Tibial nerve (tissue), 4 donors: ENCODE results near the gene BET1L. TPM values are rescaled to one million over a fixed set of nuclear protein-coding genes. Genes with fewer than 3 reads are reported as not detected.

Source experiments
- DNase-seq, 2 donors: peaks; one replicate each; pipeline ENCODE4 v3.0.0-alpha.2; 2019; ENCODE audit warnings: low spot score in 2 of 2
- H3K27ac ChIP-seq, 4 donors: fragments of 200-600 bp; sonication (generic) in 3 of 4; one replicate each; pipeline ENCODE4 v1.5.1; 2017 to 2019; ENCODE audit warnings: mild to moderate bottlenecking in 1 of 4
- H3K27me3 ChIP-seq, 2 donors: fragments of 200-600 bp; sonication (generic) in 1 of 2; one replicate each; pipeline versions ENCODE4 v1.5.1 to v1.6.0; 2017 to 2019
- H3K36me3 ChIP-seq, 3 donors: fragments of 200-600 bp; sonication (generic); one replicate each; pipeline ENCODE4 v1.5.1; 2018 to 2019
- H3K4me1 ChIP-seq, 4 donors: fragments of 200-600 bp; sonication (generic) in 3 of 4; one replicate each; pipeline ENCODE4 v1.5.1; 2017 to 2019
- H3K4me3 ChIP-seq, 4 donors: fragments of 200-600 bp; sonication (generic) in 3 of 4; one replicate each; pipeline ENCODE4 v1.5.1; 2017 to 2019; ENCODE audit warnings: mild to moderate bottlenecking in 1 of 4, moderate library complexity in 1 of 4
- H3K9me3 ChIP-seq, 4 donors: fragments of 200-600 bp; sonication (generic) in 3 of 4; one replicate each; pipeline ENCODE4 v1.5.1; 2017 to 2019
- CTCF ChIP-seq, 5 experiments: fragments of 200-600 bp in 3 of 5; fragments of 450-650 bp in 2 of 5; sonication (generic) in 3 of 5; IDR thresholded peaks; one replicate each; pipeline ENCODE4 v1.5.1; 2016 to 2019; ENCODE audit warnings: antibody characterized with exemption in 5 of 5, mild to moderate bottlenecking in 3 of 5, moderate library complexity in 2 of 5
- EP300 ChIP-seq, 2 donors: sonication (generic); formaldehyde crosslinking; IDR thresholded peaks; one replicate each; pipeline ENCODE4 v1.6.1; 2017; ENCODE audit warnings: antibody characterized with exemption in 2 of 2, mild to moderate bottlenecking in 1 of 2
- POLR2A ChIP-seq, 2 donors: fragments of 450-650 bp; IDR thresholded peaks; one replicate each; pipeline ENCODE4 v1.6.1; 2017; ENCODE audit warnings: antibody characterized with exemption in 2 of 2, mild to moderate bottlenecking in 2 of 2, moderate library complexity in 2 of 2
- WGBS, 2 donors: methylation state at CpG; one replicate each; pipeline ENCODE4 v1.1.5; 2018; 5-methylcytosine and 5-hydroxymethylcytosine counted together
- total RNA-seq, 4 donors: library from RNA; depleted of rRNA; stranded (reverse); fragments of >200 nt; gene quantifications; one replicate each; pipeline ENCODE4 v1.1.0, GENCODE V29; 2016

BET1L gene
- total RNA-seq, 4 donors from 2014 or later, result 30.9 to 43.9 (median 38.7) TPM

- H3K9me3 ChIP-seq, result no peaks in the 10 kb centered on the region
- H3K4me1 ChIP-seq, result peaks cover 0 to 24% (median 10%) of the 10 kb centered on the region in 4 donors
- TF ChIP-seq CTCF (IDR thresholded peaks at IDR 0.05) (no peak), EP300 (IDR thresholded peaks at IDR 0.05) (no peak), POLR2A (IDR thresholded peaks at IDR 0.05) (no peak)
- peaks cover 0 to 25% (median 0%) of the 10 kb centered on the region in 3 donors for H3K36me3 ChIP-seq
- no peak overlapping the region for H3K27ac ChIP-seq
- DNase-seq, result no peak
- WGBS, 2 donors, result 81 to 84% methylated on average over 20 of the region's 20 CpGs
- no peaks in the 10 kb centered on the region for H3K27me3 ChIP-seq
- H3K4me3 ChIP-seq, result no peak overlapping the region
Observed at GRCh38 chr11:232783-233565, 25.8 kb upstream of the BET1L start.

GRCh38 chr11:230431-230830 is 23.2 kb upstream of the BET1L start:
- WGBS, 2 donors, result 93 to 95% methylated on average over 10 of the region's 10 CpGs
- TF ChIP-seq CTCF (IDR thresholded peaks at IDR 0.05), result no peak
- TF ChIP-seq EP300 (IDR thresholded peaks at IDR 0.05), result no peak
- no peak overlapping the region for H3K27ac ChIP-seq
- H3K36me3 ChIP-seq, result peaks cover 0 to 25% (median 0%) of the 10 kb centered on the region in 3 donors
- no peak for DNase-seq
- H3K4me1 ChIP-seq, result peaks cover 0 to 13% (median 3%) of the 10 kb centered on the region in 4 donors
- no peaks in the 10 kb centered on the region for H3K9me3 ChIP-seq
- no peak overlapping the region for H3K4me3 ChIP-seq
- H3K27me3 ChIP-seq, result no peaks in the 10 kb centered on the region

- no peak for TF ChIP-seq CTCF (IDR thresholded peaks at IDR 0.05)
- Histone ChIP-seq H3K4me3 (no peak overlapping the region), H3K9me3 (no peaks in the 10 kb centered on the region), H3K36me3 (peaks cover 0 to 37% (median 3%) of the 10 kb centered on the region in 3 donors), H3K4me1 (no peaks in the 10 kb centered on the region), H3K27me3 (no peaks in the 10 kb centered on the region), H3K27ac (no peak overlapping the region)
- no peak for DNase-seq
- 76 to 80% methylated on average over 6 of the region's 6 CpGs for WGBS, 2 donors
Observed at GRCh38 chr11:227824-228379, 20.7 kb upstream of the BET1L start.

- TF ChIP-seq EP300 (IDR thresholded peaks at IDR 0.05), result no peak
- no peaks in the 10 kb centered on the region for H3K4me1 ChIP-seq
- WGBS, 2 donors, result 87 to 90% methylated on average over 10 of the region's 10 CpGs
- H3K4me3 ChIP-seq, result no peak overlapping the region
- DNase-seq, result no peak
- H3K9me3 ChIP-seq, result no peaks in the 10 kb centered on the region
- H3K27me3 ChIP-seq, result no peaks in the 10 kb centered on the region
- peaks cover 0 to 40% (median 3%) of the 10 kb centered on the region in 3 donors for H3K36me3 ChIP-seq
- no peak overlapping the region for H3K27ac ChIP-seq
Observed at GRCh38 chr11:225734-226453, 18.7 kb upstream of the BET1L start.

GRCh38 chr11:224424-224823 is 17.2 kb upstream of the BET1L start:
- Histone ChIP-seq H3K4me3 (no peak overlapping the region), H3K9me3 (no peaks in the 10 kb centered on the region), H3K36me3 (peaks cover 0 to 36% (median 3%) of the 10 kb centered on the region in 3 donors), H3K4me1 (no peaks in the 10 kb centered on the region), H3K27ac (no peak overlapping the region), H3K27me3 (no peaks in the 10 kb centered on the region)
- 85 to 88% methylated on average over 7 of the region's 7 CpGs for WGBS, 2 donors
- no peak for DNase-seq
- no peak for TF ChIP-seq CTCF (IDR thresholded peaks at IDR 0.05)
- no peak for TF ChIP-seq EP300 (IDR thresholded peaks at IDR 0.05)
- no peak for TF ChIP-seq POLR2A (IDR thresholded peaks at IDR 0.05)
